EH (cell line): ENCODE results near the gene NHS.

Experiments
- DNase-seq: peaks from one replicate; pipeline ENCODE4 v3.0.0-alpha.2; 2015; ENCODE audit warnings: low read depth

NHS gene

GRCh38 chrX:17679261-17679660, 304.3 kb downstream of the NHS start:
- no peak for DNase-seq

- DNase-seq, result no peak
Observed at GRCh38 chrX:17679820-17680219, 304.8 kb downstream of the NHS start.

- peak; percentile 63 for DNase-seq
Observed at GRCh38 chrX:17680732-17681413, 305.9 kb downstream of the NHS start.

- no peak for DNase-seq
Observed at GRCh38 chrX:17682259-17682658, 307.3 kb downstream of the NHS start.

- DNase-seq, result no peak
Observed at GRCh38 chrX:17685026-17685425, 310.0 kb downstream of the NHS start.

- DNase-seq, result no peak
Observed at GRCh38 chrX:17687648-17688047, 312.6 kb downstream of the NHS start.

- DNase-seq, result peak; percentile 78
Observed at GRCh38 chrX:17689971-17690409, 315.0 kb downstream of the NHS start.

- DNase-seq, result peak; percentile 76
Observed at GRCh38 chrX:17692709-17693346, 317.8 kb downstream of the NHS start.

GRCh38 chrX:17697191-17697590, 322.2 kb downstream of the NHS start:
- peak; percentile 34 for DNase-seq

- DNase-seq, result no peak
Observed at GRCh38 chrX:17700976-17701375, 326.0 kb downstream of the NHS start.

GRCh38 chrX:17703201-17703600, 328.2 kb downstream of the NHS start:
- DNase-seq, result no peak

- DNase-seq, result no peak
Observed at GRCh38 chrX:17705211-17705610, 330.2 kb downstream of the NHS start.

- DNase-seq, result peak; percentile 87
Observed at GRCh38 chrX:17706676-17707075, 331.7 kb downstream of the NHS start.

- no peak for DNase-seq
Observed at GRCh38 chrX:17707731-17708130, 332.7 kb downstream of the NHS start.

GRCh38 chrX:17710871-17711301, 335.9 kb downstream of the NHS start:
- DNase-seq, result peak; percentile 27

GRCh38 chrX:17713288-17713687, 338.3 kb downstream of the NHS start:
- DNase-seq, result no peak

- DNase-seq, result no peak
Observed at GRCh38 chrX:17718649-17719165, 343.7 kb downstream of the NHS start.

GRCh38 chrX:17719711-17720110, 344.7 kb downstream of the NHS start:
- DNase-seq, result no peak

GRCh38 chrX:17721715-17722114, 346.7 kb downstream of the NHS start:
- DNase-seq, result no peak

GRCh38 chrX:17725181-17725580, 350.2 kb downstream of the NHS start:
- no peak for DNase-seq

GRCh38 chrX:17732138-17732783, 357.3 kb downstream of the NHS start:
- peak; percentile 66 for DNase-seq

- DNase-seq, result no peak
Observed at GRCh38 chrX:17735406-17735805, 360.4 kb downstream of the NHS start.

GRCh38 chrX:17736478-17736855, 361.5 kb downstream of the NHS start:
- DNase-seq, result no peak
